OCI-LY7 (cell line): Measurements from ENCODE around the gene WNT7B. TPM values are rescaled to one million over a fixed set of nuclear protein-coding genes. Genes with fewer than 3 reads are reported as not detected.

Experiments used
- BruUV-seq: library from RNA; stranded (reverse); fragments of 400-500 nt; replicated peaks from 2 replicates; lab custom pipeline; 2021; lab: Mats Ljungman, UMichigan
- CTCF ChIA-PET: fragments of 300-600 bp; sonication (Branson Sonifier 250); formaldehyde crosslinking; loops from one replicate; lab custom pipeline; 2022; ENCODE audit warnings: antibody characterized with exemption; ENCODE audit not compliant: unreplicated experiment; lab: Charles Lee
- POLR2A ChIA-PET: fragments of 300-600 bp; sonication (Branson Sonifier 250); formaldehyde crosslinking; loops from one replicate; lab custom pipeline; 2022; ENCODE audit warnings: antibody characterized with exemption; lab: Charles Lee
- DNase-seq: peaks from one replicate; pipeline ENCODE4 v3.0.0-alpha.2; 2015; ENCODE audit warnings: low spot score
- H2AFZ ChIP-seq: fragments of 200-600 bp; sonication (generic), shearing (Covaris generic); 2 replicates; pipeline ENCODE4 v1.6.1; 2014; ENCODE audit warnings: mild to moderate bottlenecking, antibody characterized with exemption, low read length, moderate library complexity
- H3K27ac ChIP-seq: fragments of 200-600 bp; sonication (generic); 2 replicates; pipeline ENCODE4 v1.5.1; 2014; ENCODE audit warnings: mixed run types, low read depth, mild to moderate bottlenecking, moderate library complexity, low read length, inconsistent platforms; ENCODE audit not compliant: poor library complexity, severe bottlenecking
- H3K36me3 ChIP-seq: fragments of 200-600 bp; sonication (generic); 2 replicates; pipeline ENCODE4 v1.6.1; 2014; ENCODE audit warnings: mild to moderate bottlenecking, antibody characterized with exemption, low read length, moderate library complexity, mixed read lengths; ENCODE audit not compliant: insufficient read depth
- H3K4me1 ChIP-seq: fragments of 200-600 bp; sonication (generic); 2 replicates; pipeline ENCODE4 v1.5.1; 2014; ENCODE audit warnings: mild to moderate bottlenecking, low read length; ENCODE audit not compliant: insufficient read depth, poor library complexity, severe bottlenecking
- H3K4me2 ChIP-seq: fragments of 200-600 bp; sonication (generic); 2 replicates; pipeline ENCODE4 v1.6.1; 2014; ENCODE audit warnings: mild to moderate bottlenecking, low read length
- H3K4me3 ChIP-seq: fragments of 200-600 bp; sonication (generic); 2 replicates; pipeline ENCODE4 v1.5.1; 2014; ENCODE audit warnings: mild to moderate bottlenecking, low read depth, low read length; ENCODE audit not compliant: poor library complexity, severe bottlenecking
- H3K79me2 ChIP-seq: fragments of 200-600 bp; sonication (generic); 2 replicates; pipeline ENCODE4 v1.6.1; 2016; ENCODE audit warnings: low read depth, mild to moderate bottlenecking, low read length, moderate library complexity, mixed read lengths; ENCODE audit not compliant: insufficient read depth
- H3K9me2 ChIP-seq: fragments of 200-600 bp; sonication (generic); 2 replicates; pipeline ENCODE4 v1.6.1; 2016; ENCODE audit warnings: mild to moderate bottlenecking, low read length, mixed read lengths; ENCODE audit not compliant: insufficient read depth
- H3K9me3 ChIP-seq: fragments of 200-600 bp; sonication (generic); 2 replicates; pipeline ENCODE4 v1.6.1; 2014; ENCODE audit warnings: mild to moderate bottlenecking, mixed run types, low read length, mixed read lengths
- H4K20me1 ChIP-seq: fragments of 200-600 bp; sonication (generic); 2 replicates; pipeline ENCODE4 v1.6.1; 2014; ENCODE audit warnings: mild to moderate bottlenecking, antibody characterized with exemption, low read length, moderate library complexity, mixed read lengths; ENCODE audit not compliant: insufficient read depth
- EZH2phosphoT487 ChIP-seq: fragments of 200-600 bp; sonication (generic); IDR thresholded peaks from 2 replicates; pipeline ENCODE4 v1.6.1; 2018; ENCODE audit warnings: low read depth, borderline replicate concordance, mild to moderate bottlenecking, mixed run types, antibody characterized with exemption, low read length, moderate library complexity, mixed read lengths
- intact Hi-C: fragments of 100-400 bp; cut with micrococcal nuclease; formaldehyde crosslinking; loops from one replicate; pipeline ENCODE4 v1.10.0; 2022; ENCODE audit not compliant: unreplicated experiment
- total RNA-seq, 2 experiments: library from RNA; depleted of rRNA in 1 of 2; stranded (reverse); fragments of >200 nt in 1 of 2; shearing (Covaris generic) in 1 of 2; gene quantifications; 2 replicates each; pipeline ENCODE4 v1.2.3, GENCODE V29; 2014 to 2022
- TF ChIP-seq, protein P1 (sequence below): fragments of 200-600 bp; sonication (generic); conservative IDR thresholded peaks from 2 replicates; pipeline ENCODE4 v1.5.1; 2014; ENCODE audit warnings: mild to moderate bottlenecking, antibody characterized with exemption, low read length, moderate library complexity, mixed read lengths

WNT7B gene
- total RNA-seq, 2 experiments from 2014 or later, result not detected

GRCh38 chr22:45980268-45980570 lies 3.3 kb upstream of the WNT7B start:
- intact Hi-C loops, result no loop called here
- CTCF ChIA-PET, result no interaction called here
- no TSS peak for BruUV-seq

DNA sequence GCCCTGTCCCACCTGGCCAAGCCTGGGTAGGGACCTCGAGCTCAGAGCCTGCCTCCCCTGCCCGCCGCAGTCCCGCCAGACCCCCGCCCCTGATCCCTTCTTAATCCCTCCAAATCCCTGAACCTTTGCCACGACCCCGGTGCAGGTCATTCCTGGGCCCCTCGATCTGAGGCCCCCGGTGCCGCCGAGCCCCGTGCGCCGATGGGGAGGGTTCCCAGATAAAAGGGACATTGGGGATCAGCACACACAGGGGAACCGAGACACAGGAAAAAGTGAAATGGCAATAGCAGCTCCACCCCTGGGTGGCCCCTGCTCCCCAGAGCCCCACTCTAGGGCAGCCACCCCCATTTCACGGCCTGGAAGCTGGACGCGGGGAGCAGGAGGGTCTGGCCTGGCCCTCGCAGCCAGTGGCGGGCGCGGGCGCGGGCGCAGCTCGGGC lies 1.3 kb upstream of the WNT7B start:
- H3K9me2 ChIP-seq, result no peaks in the 10 kb centered on the region
- no TSS peak for BruUV-seq
- H3K4me2 ChIP-seq, result peak overlapping the region; percentile 79
- no peaks in the 10 kb centered on the region for H4K20me1 ChIP-seq
- H3K79me2 ChIP-seq, result no peaks in the 10 kb centered on the region
- DNase-seq, result no peak
- H3K4me1 ChIP-seq, result peaks cover 3% of the 10 kb centered on the region
- H3K9me3 ChIP-seq, result no peaks in the 10 kb centered on the region
- H3K4me3 ChIP-seq, result peak overlapping the region; percentile 69
- no peaks in the 10 kb centered on the region for H3K36me3 ChIP-seq
- TF ChIP-seq, protein P1, sequence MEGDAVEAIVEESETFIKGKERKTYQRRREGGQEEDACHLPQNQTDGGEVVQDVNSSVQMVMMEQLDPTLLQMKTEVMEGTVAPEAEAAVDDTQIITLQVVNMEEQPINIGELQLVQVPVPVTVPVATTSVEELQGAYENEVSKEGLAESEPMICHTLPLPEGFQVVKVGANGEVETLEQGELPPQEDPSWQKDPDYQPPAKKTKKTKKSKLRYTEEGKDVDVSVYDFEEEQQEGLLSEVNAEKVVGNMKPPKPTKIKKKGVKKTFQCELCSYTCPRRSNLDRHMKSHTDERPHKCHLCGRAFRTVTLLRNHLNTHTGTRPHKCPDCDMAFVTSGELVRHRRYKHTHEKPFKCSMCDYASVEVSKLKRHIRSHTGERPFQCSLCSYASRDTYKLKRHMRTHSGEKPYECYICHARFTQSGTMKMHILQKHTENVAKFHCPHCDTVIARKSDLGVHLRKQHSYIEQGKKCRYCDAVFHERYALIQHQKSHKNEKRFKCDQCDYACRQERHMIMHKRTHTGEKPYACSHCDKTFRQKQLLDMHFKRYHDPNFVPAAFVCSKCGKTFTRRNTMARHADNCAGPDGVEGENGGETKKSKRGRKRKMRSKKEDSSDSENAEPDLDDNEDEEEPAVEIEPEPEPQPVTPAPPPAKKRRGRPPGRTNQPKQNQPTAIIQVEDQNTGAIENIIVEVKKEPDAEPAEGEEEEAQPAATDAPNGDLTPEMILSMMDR, result no peak
- no peak for TF ChIP-seq EZH2phosphoT487
- ChIA-PET CTCF (no interaction called here), POLR2A (interaction anchor here (0.6 kb wide), 1 partner anchor 808 kb away, joined by 3 read pairs; no protein-coding TSS in a partner anchor)
- no peak overlapping the region for H2AFZ ChIP-seq
- no peak overlapping the region for H3K27ac ChIP-seq
- intact Hi-C loops, result no loop called here

More at GRCh38 chr22:45980268-45980570, 3.3 kb upstream of the WNT7B start:
- Histone ChIP-seq H2AFZ (no peak overlapping the region), H3K36me3 (no peaks in the 10 kb centered on the region), H3K4me2 (no peak overlapping the region), H4K20me1 (no peaks in the 10 kb centered on the region), H3K79me2 (no peaks in the 10 kb centered on the region), H3K9me3 (no peaks in the 10 kb centered on the region), H3K27ac (no peak overlapping the region), H3K4me1 (peaks cover 3% of the 10 kb centered on the region), H3K9me2 (no peaks in the 10 kb centered on the region), H3K4me3 (no peak overlapping the region)
- no peak for DNase-seq
- POLR2A ChIA-PET, result no interaction called here
- no peak for TF ChIP-seq EZH2phosphoT487
- TF ChIP-seq, protein P1, result no peak

DNA sequence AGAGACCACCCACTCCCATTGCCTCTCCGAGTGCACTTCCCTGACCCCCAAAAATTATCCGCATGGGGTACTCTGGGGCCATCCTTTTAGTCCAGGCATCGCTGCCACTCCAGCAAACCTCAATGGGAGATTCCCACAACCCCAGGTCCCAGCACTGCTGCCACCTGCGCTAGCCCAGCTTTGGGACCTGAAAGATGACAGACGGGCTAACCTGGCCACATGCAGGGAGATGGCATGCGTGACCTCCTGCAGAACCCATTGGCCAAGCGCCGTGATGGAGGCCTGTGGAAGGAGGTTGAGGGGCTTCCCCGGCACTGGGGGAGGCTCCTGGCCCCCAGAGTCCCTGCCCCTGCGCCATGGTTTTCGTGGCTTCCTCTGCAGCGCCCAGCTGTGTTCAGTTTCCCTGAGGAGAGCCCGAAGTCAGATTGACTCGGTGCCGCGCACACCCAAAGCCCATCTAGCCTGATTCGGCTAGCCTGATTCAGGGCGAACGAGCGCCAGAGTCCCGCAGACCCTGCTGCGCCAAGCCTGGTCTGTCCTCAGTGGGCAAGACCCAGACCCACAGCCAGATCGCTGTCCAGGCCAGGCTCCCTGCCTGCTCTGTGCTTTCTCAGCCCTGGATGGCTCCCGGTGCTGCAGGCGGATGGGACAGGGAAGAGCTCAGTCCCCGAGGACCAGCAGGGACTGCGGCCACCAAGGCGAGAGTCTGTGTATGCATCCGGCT lies 751 bp upstream of the WNT7B start:
- CTCF ChIA-PET, result no interaction called here
- Histone ChIP-seq H3K9me3 (no peaks in the 10 kb centered on the region), H3K9me2 (no peaks in the 10 kb centered on the region), H3K4me1 (peaks cover 3% of the 10 kb centered on the region), H3K36me3 (no peaks in the 10 kb centered on the region), H3K4me3 (no peak overlapping the region), H2AFZ (no peak overlapping the region), H4K20me1 (no peaks in the 10 kb centered on the region), H3K27ac (no peak overlapping the region), H3K4me2 (no peak overlapping the region), H3K79me2 (no peaks in the 10 kb centered on the region)
- DNase-seq, result no peak
- POLR2A ChIA-PET, result interaction anchor here (0.6 kb wide), 1 partner anchor 808 kb away, joined by 3 read pairs; no protein-coding TSS in a partner anchor
- BruUV-seq, result no TSS peak
- TF ChIP-seq, protein P1, result no peak
- no peak for TF ChIP-seq EZH2phosphoT487
- intact Hi-C loops, result no loop called here
